Epithelial cell of esophagus (primary cell): ENCODE data around the gene PAPSS2.

Source experiments
- DNase-seq: peaks from one replicate; pipeline ENCODE4 v3.0.0; 2010; ENCODE audit warnings: low read depth
- H3K4me3 ChIP-seq: 2 replicates; pipeline ENCODE4 v1.5.1; 2011; ENCODE audit warnings: mild to moderate bottlenecking, low read length, control low read depth
- TF ChIP-seq, protein P1 (sequence below): IDR thresholded peaks from 2 replicates; pipeline ENCODE4 v1.5.1; 2011; ENCODE audit warnings: low read depth, mild to moderate bottlenecking, low read length, control low read depth, inconsistent platforms; ENCODE audit not compliant: insufficient read depth; ENCODE audit errors: missing control alignments

Gene PAPSS2

GRCh38 chr10:87757685-87758084 is 98.0 kb downstream of the PAPSS2 start:
- TF ChIP-seq, protein P1, sequence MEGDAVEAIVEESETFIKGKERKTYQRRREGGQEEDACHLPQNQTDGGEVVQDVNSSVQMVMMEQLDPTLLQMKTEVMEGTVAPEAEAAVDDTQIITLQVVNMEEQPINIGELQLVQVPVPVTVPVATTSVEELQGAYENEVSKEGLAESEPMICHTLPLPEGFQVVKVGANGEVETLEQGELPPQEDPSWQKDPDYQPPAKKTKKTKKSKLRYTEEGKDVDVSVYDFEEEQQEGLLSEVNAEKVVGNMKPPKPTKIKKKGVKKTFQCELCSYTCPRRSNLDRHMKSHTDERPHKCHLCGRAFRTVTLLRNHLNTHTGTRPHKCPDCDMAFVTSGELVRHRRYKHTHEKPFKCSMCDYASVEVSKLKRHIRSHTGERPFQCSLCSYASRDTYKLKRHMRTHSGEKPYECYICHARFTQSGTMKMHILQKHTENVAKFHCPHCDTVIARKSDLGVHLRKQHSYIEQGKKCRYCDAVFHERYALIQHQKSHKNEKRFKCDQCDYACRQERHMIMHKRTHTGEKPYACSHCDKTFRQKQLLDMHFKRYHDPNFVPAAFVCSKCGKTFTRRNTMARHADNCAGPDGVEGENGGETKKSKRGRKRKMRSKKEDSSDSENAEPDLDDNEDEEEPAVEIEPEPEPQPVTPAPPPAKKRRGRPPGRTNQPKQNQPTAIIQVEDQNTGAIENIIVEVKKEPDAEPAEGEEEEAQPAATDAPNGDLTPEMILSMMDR: no peak
- DNase-seq: no peak

GRCh38 chr10:87759551-87759950 is 99.9 kb downstream of the PAPSS2 start:
- no peak overlapping the region for H3K4me3 ChIP-seq
- TF ChIP-seq, protein P1: no peak
- DNase-seq: no peak

More at GRCh38 chr10:87757685-87758084, 98.0 kb downstream of the PAPSS2 start:
- H3K4me3 ChIP-seq: no peak overlapping the region

GRCh38 chr10:87760195-87760905 is 100.7 kb downstream of the PAPSS2 start:
- DNase-seq: no peak
- no peak overlapping the region for H3K4me3 ChIP-seq
- TF ChIP-seq, protein P1: no peak

DNA sequence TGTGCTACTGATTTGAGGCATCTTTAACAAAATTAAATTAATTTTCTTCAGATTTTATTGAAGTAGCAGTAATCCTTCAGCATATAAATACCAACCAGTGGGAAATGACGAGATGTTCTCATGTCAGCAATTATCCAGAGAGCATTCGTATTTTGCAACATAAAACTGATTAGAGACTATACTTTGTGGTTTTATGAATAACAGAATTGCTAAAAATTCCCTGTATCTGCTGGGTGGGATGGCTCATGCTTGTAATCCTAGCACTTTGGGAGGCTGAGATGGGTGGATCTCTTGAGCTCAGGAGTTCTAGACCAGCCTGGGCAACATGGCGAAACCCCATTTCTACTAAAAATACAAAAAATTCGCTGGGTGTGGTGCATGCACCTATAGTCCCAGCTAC is 101.5 kb downstream of the PAPSS2 start:
- DNase-seq: no peak
- TF ChIP-seq, protein P1: no peak
- no peak overlapping the region for H3K4me3 ChIP-seq

- TF ChIP-seq, protein P1: no peak
- DNase-seq: peak; percentile 90
- H3K4me3 ChIP-seq: no peak overlapping the region
Observed at GRCh38 chr10:87761892-87762291, 102.2 kb downstream of the PAPSS2 start.

DNA sequence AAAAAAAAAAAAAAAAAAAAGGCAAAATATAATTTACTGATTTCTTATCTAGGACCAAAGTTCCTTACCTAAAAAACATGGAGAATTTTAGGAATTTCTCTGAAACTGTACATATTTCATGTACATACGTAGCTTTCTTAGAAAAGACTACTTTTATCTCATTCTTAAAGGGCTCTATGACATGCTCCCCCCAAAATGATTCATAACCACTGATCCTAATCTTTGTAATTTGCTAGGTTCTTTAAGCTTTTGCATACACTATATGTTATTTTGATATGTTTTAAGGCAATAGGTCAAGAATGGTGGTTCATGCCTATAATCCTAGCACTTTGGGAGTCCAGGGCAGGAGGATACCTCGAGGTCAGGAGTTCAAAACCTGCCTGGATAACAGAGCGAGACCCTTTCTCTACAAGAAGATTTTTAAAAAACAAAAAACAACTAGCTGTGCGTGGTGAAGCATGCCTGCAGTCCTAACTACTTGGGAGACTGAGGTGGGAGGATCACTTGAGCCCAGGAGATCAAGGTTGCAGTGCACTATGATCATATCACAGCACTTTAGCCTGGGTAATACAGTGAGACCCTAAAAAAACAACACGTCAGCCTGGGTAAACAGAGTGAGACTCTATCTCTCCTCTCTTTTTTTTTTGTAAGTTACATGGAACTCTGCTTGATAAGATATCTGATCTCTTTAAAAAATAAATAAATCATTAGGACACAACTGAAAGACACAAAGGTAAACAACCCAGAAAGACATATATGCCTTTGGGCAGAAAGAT is 103.6 kb downstream of the PAPSS2 start:
- no peak overlapping the region for H3K4me3 ChIP-seq
- TF ChIP-seq, protein P1: no peak
- no peak for DNase-seq
